PC-3 (cell line): ENCODE measurements around the gene TIMP2. TPM values are rescaled to one million over a fixed set of nuclear protein-coding genes. Genes with fewer than 3 reads are reported as not detected.

Experiments
- ATAC-seq: fragments of 200-7000 bp; cut with Tn5 transposase; 2 replicates; pipeline ENCODE4 v1.9.1; 2020; ENCODE audit warnings: mild to moderate bottlenecking, moderate library complexity
- BruUV-seq: library from RNA; stranded (reverse); fragments of 400-500 nt; replicated peaks from 2 replicates; lab custom pipeline; 2021; lab: Mats Ljungman, UMichigan
- CTCF ChIA-PET: fragments of 300-600 bp; sonication (Branson Sonifier 250); formaldehyde crosslinking; loops from one replicate; lab custom pipeline; 2022; ENCODE audit warnings: antibody characterized with exemption; lab: Charles Lee
- POLR2A ChIA-PET: fragments of 300-600 bp; sonication (Branson Sonifier 250); formaldehyde crosslinking; loops from one replicate; lab custom pipeline; 2022; ENCODE audit warnings: antibody characterized with exemption; ENCODE audit not compliant: unreplicated experiment; lab: Charles Lee
- DNase-seq: peaks from one replicate; pipeline ENCODE4 v3.0.0-alpha.2; 2015
- H2AFZ ChIP-seq: fragments of 300-600 bp; sonication (generic); 2 replicates; pipeline ENCODE4 v1.6.0; 2016; ENCODE audit warnings: antibody characterized with exemption, low read length
- H3F3A ChIP-seq: fragments of 300-600 bp; sonication (generic); one replicate; pipeline ENCODE4 v1.6.0; 2017; ENCODE audit warnings: antibody characterized with exemption, low read length, control low read depth, mild to moderate bottlenecking; ENCODE audit not compliant: unreplicated experiment
- H3K27ac ChIP-seq: fragments of 300-600 bp; sonication (generic); 2 replicates; pipeline ENCODE4 v1.5.1; 2016; ENCODE audit warnings: mild to moderate bottlenecking, low read length
- H3K27me3 ChIP-seq: fragments of 300-600 bp; sonication (generic); 2 replicates; pipeline ENCODE4 v1.6.1; 2016; ENCODE audit warnings: low read length, mixed read lengths
- H3K36me3 ChIP-seq: fragments of 300-600 bp; sonication (generic); 2 replicates; pipeline ENCODE4 v1.6.1; 2016; ENCODE audit warnings: low read depth, mixed run types, low read length, mixed read lengths
- H3K4me1 ChIP-seq: fragments of 300-600 bp; sonication (generic); 2 replicates; pipeline ENCODE4 v1.5.1; 2016; ENCODE audit warnings: low read length; ENCODE audit not compliant: insufficient read depth
- H3K4me2 ChIP-seq: fragments of 300-600 bp; sonication (generic); 2 replicates; pipeline ENCODE4 v1.6.0; 2016; ENCODE audit warnings: low read length
- H3K4me3 ChIP-seq: fragments of 300-600 bp; sonication (generic); 2 replicates; pipeline ENCODE4 v1.5.1; 2016; ENCODE audit warnings: mild to moderate bottlenecking, low read length, mixed read lengths
- H3K79me2 ChIP-seq: fragments of 300-600 bp; sonication (generic); 2 replicates; pipeline ENCODE4 v1.6.1; 2017; ENCODE audit warnings: low read length, mixed read lengths
- H3K9ac ChIP-seq: fragments of 300-600 bp; sonication (generic); 2 replicates; pipeline ENCODE4 v1.6.0; 2016; ENCODE audit warnings: mild to moderate bottlenecking, low read length
- H3K9me2 ChIP-seq: fragments of 300-600 bp; sonication (generic); replicated peaks from 2 replicates; pipeline ENCODE4 v1.6.1; 2016; ENCODE audit warnings: mixed run types, low read length, mixed read lengths
- H3K9me3 ChIP-seq: fragments of 300-600 bp; sonication (generic); 2 replicates; pipeline ENCODE4 v1.6.1; 2016; ENCODE audit warnings: low read length, mixed read lengths
- H4K20me1 ChIP-seq: fragments of 300-600 bp; sonication (generic); 2 replicates; pipeline ENCODE4 v1.6.1; 2016; ENCODE audit warnings: low read length, mixed read lengths
- EZH2 ChIP-seq: fragments of 300-600 bp; sonication (generic); IDR thresholded peaks from one replicate; pipeline ENCODE4 v1.6.1; 2017; ENCODE audit warnings: antibody characterized with exemption, mild to moderate bottlenecking, low read length; ENCODE audit not compliant: unreplicated experiment
- EZH2phosphoT487 ChIP-seq: fragments of 300-600 bp; sonication (generic); IDR thresholded peaks from 2 replicates; pipeline ENCODE4 v1.6.1; 2018; ENCODE audit warnings: mild to moderate bottlenecking, antibody characterized with exemption, low read length, borderline replicate concordance
- intact Hi-C: fragments of 100-400 bp; cut with micrococcal nuclease; formaldehyde crosslinking; loops from 2 replicates; pipeline ENCODE4 v1.9.0; 2023
- total RNA-seq: library from RNA; depleted of rRNA; stranded (reverse); fragments of >200 nt; gene quantifications from 2 replicates; pipeline ENCODE4 v1.2.3, GENCODE V29; 2014
- TF ChIP-seq, protein P1 (sequence below): fragments of 300-600 bp; sonication (generic); conservative IDR thresholded peaks from 2 replicates; pipeline ENCODE4 v1.5.1; 2017; ENCODE audit warnings: antibody characterized with exemption, low read depth, mild to moderate bottlenecking, low read length

The TIMP2 gene
- total RNA-seq, 1 experiment from 2014 or later, result 60.1 TPM

DNA sequence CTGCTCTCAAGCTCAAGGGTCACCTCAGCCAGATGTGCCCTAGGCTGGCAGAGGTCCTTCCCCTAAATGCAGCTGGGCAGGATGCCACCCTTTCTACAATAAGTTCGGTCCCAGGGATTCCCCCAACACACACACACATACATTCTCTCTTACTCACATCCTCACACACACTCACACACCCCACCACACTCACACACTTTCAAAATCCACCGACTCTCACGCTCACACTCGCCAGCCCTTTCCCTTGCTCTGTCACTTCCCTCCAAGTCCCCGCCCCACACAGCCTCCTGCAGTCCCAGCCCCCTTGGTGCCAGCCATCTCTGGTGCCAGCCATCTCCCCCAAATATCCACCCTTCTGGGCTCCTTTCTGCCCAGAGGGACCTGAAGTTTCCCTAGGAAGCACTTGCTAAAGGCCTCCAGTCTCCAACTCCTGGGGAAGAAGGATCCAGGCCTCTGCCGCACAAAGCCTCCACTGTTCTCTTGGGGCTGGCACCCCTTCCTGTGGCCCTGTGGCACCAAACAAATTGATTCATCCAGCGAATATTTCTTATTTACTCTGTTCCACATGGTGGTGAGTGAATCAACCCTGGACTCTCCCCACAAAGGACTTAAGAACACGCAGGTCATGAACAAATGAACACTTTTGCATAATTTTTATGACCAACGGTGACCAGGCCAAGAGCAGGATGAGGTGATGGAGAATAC lies 80.7 kb downstream of the TIMP2 start:
- Histone ChIP-seq H3K27me3 (no peaks in the 10 kb centered on the region), H3K4me1 (peaks cover 18% of the 10 kb centered on the region), H3F3A (no peaks in the 10 kb centered on the region), H3K9me3 (no peaks in the 10 kb centered on the region), H3K79me2 (peaks cover 14% of the 10 kb centered on the region), H2AFZ (0 out of 2 replicates have a peak overlapping the region, but pooled peaks have one; percentile 12), H3K36me3 (no peaks in the 10 kb centered on the region), H3K27ac (peak overlapping the region; percentile 50), H3K4me3 (no peak overlapping the region), H3K4me2 (peak overlapping the region; percentile 10; the same call in 1 of the 2 replicates), H3K9me2 (no peaks in the 10 kb centered on the region), H4K20me1 (peaks cover 2% of the 10 kb centered on the region), H3K9ac (no peak overlapping the region)
- BruUV-seq, result no TSS peak
- DNase-seq (peak; percentile 47), ATAC-seq (no peak)
- POLR2A ChIA-PET, result no interaction called here
- CTCF ChIA-PET, result no interaction called here
- TF ChIP-seq EZH2phosphoT487, result no peak
- TF ChIP-seq, protein P1, sequence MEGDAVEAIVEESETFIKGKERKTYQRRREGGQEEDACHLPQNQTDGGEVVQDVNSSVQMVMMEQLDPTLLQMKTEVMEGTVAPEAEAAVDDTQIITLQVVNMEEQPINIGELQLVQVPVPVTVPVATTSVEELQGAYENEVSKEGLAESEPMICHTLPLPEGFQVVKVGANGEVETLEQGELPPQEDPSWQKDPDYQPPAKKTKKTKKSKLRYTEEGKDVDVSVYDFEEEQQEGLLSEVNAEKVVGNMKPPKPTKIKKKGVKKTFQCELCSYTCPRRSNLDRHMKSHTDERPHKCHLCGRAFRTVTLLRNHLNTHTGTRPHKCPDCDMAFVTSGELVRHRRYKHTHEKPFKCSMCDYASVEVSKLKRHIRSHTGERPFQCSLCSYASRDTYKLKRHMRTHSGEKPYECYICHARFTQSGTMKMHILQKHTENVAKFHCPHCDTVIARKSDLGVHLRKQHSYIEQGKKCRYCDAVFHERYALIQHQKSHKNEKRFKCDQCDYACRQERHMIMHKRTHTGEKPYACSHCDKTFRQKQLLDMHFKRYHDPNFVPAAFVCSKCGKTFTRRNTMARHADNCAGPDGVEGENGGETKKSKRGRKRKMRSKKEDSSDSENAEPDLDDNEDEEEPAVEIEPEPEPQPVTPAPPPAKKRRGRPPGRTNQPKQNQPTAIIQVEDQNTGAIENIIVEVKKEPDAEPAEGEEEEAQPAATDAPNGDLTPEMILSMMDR, result no peak
- intact Hi-C loops, result no loop called here

DNA sequence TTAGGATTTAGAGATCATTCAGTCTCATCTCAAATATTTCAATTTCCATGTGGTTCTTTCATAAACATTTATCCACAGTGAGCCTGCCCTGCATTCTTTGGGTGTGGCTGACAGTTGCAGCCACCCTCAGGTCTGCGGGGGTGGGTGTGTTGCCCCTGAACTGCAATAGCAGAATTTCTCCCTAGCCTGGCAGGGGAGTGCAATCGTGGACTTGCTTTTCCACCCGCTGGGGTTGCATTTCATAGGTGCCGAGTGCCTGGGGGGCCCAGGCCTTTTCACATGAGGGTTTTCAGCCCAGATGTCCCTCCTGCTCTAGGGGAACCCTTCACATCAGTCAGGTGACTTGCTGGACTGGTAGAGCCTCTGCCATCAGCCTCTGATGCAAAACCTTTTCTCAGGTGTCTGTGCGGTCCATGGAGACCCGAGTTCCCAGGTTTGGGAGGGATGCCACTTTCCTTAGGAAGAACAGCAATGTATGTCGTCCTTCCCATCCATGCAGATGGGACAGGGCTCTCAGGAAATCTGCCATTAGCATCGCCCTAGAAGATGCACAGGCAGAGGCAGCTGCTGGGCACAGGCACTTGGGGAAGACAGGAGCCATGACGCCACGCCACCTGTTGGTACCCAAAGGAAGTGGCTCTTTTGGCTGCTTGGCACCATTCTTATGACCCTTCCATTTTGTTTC lies 82.2 kb downstream of the TIMP2 start:
- H3K27ac ChIP-seq, result no peak overlapping the region
- no peaks in the 10 kb centered on the region for H3K9me2 ChIP-seq
- peaks cover 16% of the 10 kb centered on the region for H4K20me1 ChIP-seq
- no peaks in the 10 kb centered on the region for H3K9me3 ChIP-seq
- H3K27me3 ChIP-seq, result no peaks in the 10 kb centered on the region
- peaks cover 29% of the 10 kb centered on the region for H3K79me2 ChIP-seq
- H3K4me1 ChIP-seq, result peaks cover 32% of the 10 kb centered on the region
- BruUV-seq, result no TSS peak
- H3F3A ChIP-seq, result no peaks in the 10 kb centered on the region
- intact Hi-C loops, result no loop called here
- H3K9ac ChIP-seq, result no peak overlapping the region
- ChIA-PET CTCF (no interaction called here), POLR2A (no interaction called here)
- H3K4me2 ChIP-seq, result no peak overlapping the region
- H3K36me3 ChIP-seq, result no peaks in the 10 kb centered on the region
- TF ChIP-seq EZH2phosphoT487 (no peak), EZH2 (no peak)
- TF ChIP-seq, protein P1, result peak; percentile 80
- DNase-seq (peak; percentile 53), ATAC-seq (no peak)
- H2AFZ ChIP-seq, result no peak overlapping the region
- no peak overlapping the region for H3K4me3 ChIP-seq
